AG09319 (cell line): ENCODE data around the gene SLC17A8.

Source experiments
- DNase-seq: peaks from one replicate; pipeline ENCODE4 v3.0.0-alpha.2; 2010; ENCODE audit warnings: low read depth; ENCODE audit errors: extremely low read depth
- TF ChIP-seq, protein P1 (sequence below): IDR thresholded peaks from 2 replicates; pipeline ENCODE4 v1.5.1; 2011; ENCODE audit warnings: low read depth, mild to moderate bottlenecking, inconsistent platforms, low read length, moderate library complexity

SLC17A8 gene

DNA sequence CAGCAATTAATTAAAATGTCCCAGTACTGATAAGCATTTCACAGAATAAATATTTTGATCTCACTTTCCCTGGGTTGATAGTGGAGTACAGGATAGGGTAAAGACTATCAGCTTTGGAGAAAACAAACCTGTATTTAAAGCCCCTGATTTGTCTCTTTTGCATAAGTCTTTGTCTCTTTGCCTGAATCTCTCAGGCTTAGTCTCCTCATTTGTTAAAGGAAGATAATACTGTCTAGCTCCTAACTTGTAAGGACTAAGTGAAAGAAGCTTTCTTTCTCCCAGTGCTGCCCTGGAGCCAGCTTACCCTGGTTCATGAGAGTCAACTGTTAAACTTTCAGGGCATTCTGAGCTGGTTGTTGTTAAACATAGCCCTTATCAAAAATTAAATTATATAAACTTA lies 111.3 kb downstream of the SLC17A8 start:
- no peak for DNase-seq
- TF ChIP-seq, protein P1, sequence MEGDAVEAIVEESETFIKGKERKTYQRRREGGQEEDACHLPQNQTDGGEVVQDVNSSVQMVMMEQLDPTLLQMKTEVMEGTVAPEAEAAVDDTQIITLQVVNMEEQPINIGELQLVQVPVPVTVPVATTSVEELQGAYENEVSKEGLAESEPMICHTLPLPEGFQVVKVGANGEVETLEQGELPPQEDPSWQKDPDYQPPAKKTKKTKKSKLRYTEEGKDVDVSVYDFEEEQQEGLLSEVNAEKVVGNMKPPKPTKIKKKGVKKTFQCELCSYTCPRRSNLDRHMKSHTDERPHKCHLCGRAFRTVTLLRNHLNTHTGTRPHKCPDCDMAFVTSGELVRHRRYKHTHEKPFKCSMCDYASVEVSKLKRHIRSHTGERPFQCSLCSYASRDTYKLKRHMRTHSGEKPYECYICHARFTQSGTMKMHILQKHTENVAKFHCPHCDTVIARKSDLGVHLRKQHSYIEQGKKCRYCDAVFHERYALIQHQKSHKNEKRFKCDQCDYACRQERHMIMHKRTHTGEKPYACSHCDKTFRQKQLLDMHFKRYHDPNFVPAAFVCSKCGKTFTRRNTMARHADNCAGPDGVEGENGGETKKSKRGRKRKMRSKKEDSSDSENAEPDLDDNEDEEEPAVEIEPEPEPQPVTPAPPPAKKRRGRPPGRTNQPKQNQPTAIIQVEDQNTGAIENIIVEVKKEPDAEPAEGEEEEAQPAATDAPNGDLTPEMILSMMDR = no peak
